GM18909 (cell line): ENCODE data around the gene SYNPO2.

ENCODE experiments used
- ATAC-seq: cut with Tn5 transposase; IDR thresholded peaks from one replicate; pipeline ENCODE4 v1.9.1; 2021; ENCODE audit warnings: mild to moderate bottlenecking; ENCODE audit not compliant: unreplicated experiment, poor library complexity

Gene SYNPO2

DNA sequence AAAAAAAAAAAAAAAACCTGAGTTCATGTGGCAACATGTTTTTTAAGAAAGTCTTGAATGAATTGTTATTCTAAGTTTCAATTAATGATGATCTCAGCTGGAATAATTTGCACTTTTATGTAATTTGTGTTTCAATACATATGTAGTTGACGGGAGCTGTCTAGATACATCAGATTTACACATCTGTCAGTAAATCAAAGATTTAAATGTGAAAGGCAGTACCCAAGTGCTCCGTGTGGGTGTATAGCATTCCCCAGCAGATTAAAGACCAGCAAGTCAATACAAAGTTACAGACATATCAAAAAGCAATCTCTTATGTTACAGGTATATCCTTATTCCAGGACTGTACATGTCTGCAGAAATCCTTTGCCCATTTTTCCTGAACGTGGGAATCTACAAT, 35.2 kb downstream of the SYNPO2 start:
- ATAC-seq, result no peak

DNA sequence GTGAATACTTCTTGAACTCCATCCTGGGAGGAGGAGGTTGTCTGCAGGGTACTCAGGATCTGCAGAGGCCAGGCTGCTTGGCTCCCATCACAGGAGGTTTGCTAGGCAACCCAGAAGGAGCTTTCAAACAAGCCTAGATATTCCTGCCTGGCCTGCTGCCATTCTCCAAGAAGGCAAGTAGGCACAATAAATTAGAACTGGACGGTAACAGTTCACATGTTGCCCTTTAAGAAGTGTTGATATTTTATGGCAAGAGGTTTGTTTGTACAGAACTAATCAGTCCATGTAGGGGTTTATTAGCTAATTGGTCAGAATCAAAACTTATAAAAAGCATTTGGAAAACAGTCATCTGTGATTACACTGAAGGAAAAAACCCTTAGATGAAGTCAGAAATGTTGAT, 39.3 kb downstream of the SYNPO2 start:
- ATAC-seq, result no peak

DNA sequence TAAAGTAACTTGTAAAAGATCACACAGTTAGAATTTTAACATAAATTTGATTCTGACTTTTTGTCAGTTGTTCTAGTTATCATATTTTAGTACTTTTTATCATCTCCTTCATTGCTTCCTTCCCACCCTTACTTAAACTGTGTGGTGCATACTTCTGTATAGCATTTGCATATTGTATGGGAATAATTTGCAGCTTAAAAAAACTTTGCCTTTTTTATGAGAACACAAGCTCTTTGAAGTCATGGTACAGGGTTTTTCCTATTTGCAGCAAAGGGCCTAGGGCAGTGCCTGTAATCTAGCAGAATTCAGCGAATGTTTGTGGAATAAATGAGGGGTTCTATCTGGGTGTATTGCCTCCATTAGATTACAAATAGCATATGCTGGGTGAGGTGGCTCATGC, 41.6 kb downstream of the SYNPO2 start:
- ATAC-seq, result no peak

DNA sequence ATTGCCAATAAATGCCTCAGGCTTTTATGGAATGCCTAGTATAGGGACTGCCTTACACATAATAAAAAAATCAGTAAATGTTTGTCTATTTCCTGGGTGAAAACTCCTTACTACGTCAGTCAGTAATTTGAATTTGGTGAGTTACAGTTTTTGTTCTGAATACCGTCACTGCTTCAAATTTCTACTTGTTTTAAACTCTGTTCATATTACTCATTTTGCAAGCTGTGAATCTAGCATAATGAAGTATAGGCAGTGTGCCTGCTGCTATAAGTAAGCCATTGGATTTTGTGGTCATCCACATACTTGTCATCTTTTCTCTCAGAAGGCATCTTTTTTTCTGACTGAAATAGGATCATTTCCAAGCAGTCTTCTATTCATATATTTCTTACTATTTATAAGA, 43.1 kb downstream of the SYNPO2 start:
- no peak for ATAC-seq

DNA sequence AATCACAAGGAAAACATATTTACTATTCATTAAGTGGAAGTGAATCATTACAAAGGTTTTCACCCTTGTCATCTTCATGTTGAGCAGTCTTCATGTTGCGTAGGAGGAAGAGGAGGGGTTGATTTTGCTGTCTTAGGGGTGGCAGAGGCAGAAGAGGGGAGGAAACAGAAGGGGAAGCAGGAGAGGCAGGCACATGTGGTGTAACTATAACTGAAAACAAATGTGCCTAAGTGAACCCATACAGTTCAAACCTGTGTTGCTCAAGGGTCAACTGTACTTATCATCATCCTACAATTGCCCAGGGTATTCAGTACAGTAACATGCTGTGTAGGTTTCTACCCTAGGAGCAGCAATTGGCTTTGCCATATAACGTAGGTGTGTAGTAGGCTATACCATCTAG, 47.2 kb downstream of the SYNPO2 start:
- ATAC-seq, result no peak

DNA sequence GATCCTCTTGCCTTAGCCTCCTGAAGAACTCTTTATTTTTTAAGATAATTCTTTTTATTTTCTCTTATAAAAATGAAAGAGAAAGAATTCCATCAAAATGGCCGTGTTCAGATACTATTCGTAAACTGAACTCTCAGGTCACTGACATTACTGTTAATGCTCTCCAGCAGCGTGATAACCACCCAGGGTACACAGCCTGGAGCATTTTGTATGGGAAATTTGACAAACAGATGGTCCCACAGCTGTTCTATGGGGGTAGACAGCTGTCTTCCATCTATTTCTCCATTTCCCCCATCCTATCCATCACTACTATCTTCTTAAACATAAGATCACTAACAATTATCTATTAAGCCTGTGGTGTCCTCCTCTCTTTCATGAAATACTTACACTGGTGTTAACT, 47.8 kb downstream of the SYNPO2 start:
- ATAC-seq, result no peak

DNA sequence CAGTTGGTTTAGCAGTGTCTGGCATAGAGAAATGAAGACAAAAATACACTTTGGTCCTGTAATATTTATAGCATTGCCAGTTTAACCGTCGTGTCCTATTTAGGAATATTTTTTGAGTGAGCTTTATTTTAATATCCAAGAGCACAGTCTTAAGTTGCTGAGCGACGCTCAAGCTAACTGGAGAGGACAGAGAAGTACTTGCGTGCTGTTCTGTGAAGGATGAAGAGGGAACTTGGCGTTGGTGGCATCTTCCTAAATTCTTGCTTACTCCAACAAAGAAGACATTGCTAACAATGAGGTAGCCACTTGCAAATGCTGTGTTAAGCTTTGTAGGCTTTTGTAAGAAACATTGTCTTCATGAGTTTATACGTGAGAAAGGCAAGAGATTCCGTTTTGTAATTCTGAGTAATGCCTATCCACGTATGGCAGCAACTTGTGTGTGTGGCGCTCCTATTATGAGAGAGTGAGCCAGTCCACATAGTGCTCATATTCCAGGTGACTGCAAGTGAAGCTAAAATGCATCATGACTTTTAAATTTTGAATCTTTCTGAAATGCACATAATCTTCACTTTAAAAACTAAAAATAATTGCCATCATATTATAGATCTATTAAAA, 50.6 kb downstream of the SYNPO2 start:
- ATAC-seq, result no peak

DNA sequence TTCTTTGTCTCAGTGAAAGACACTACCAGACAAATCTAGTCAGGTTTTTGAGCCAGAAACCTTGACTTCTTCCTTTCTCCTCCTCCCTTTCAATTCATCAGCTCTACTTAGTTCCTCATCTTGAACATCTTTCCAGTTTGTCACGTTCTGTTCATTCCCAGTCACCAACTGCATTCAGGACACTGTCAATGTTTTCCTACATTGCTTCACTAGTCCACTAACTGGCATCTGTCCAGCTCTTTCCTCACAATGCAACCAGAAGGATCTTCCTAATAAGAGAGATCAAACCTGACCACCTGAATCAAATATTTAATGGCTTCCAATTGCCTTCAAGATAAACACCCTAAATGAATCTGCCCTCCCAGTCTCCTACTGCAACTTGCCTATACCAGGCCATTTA, 52.5 kb downstream of the SYNPO2 start:
- ATAC-seq, result no peak

DNA sequence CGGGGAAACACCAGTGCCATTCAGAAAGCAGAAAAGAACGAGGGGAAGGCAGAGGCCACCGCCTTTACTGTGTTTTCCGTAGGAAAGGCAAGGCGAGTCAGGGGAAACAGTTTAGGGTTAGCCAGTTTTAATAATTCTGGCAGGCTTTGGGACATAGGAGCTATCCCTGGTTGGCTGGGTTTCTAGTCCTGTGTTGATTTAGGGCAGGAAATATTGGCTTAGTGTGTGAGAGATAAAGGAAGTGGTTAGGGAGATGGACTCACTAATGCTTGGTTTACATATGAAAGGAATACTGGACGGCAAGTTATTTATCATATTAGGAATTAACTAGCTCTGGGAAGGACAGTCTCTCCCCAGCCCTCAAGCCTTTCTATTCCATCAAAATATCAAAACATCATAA, 53.1 kb downstream of the SYNPO2 start:
- ATAC-seq, result no peak

DNA sequence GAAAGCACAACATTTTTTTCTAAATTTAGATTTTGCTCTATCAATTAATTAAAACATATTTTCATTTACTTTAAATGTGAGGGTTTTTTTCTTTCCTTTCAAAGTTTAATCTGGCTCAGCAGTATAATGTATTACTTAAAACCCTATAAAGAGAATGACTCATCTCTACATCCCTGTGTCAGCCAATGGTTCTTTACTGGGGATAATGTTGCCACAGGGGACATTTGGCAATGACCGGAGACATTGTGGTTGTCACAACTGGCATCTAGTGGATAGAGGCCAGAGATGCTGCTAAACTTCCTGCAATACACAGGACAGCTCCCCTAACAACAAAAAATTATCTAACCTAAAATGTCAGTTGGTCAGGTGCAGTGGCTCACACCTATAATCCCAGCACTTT, 53.8 kb downstream of the SYNPO2 start:
- no peak for ATAC-seq

DNA sequence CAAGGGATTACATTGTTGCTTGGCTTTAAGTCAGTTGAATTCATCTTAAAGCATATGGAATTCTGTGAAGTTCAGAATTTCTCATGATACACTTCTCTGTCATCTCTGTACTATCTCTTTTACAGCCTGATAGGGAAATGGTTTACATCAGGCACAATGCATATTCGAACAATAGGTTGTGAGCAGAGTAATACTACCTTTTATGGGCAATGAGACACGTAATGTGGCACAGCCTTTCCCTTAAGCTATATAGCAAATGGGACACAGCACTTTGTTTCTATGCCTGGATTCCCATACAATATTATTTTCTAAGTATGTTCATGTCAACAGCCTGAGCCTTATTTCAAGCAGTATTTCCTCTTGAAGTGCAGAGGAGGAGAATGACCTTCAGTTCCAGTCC, 58.4 kb downstream of the SYNPO2 start:
- no peak for ATAC-seq

DNA sequence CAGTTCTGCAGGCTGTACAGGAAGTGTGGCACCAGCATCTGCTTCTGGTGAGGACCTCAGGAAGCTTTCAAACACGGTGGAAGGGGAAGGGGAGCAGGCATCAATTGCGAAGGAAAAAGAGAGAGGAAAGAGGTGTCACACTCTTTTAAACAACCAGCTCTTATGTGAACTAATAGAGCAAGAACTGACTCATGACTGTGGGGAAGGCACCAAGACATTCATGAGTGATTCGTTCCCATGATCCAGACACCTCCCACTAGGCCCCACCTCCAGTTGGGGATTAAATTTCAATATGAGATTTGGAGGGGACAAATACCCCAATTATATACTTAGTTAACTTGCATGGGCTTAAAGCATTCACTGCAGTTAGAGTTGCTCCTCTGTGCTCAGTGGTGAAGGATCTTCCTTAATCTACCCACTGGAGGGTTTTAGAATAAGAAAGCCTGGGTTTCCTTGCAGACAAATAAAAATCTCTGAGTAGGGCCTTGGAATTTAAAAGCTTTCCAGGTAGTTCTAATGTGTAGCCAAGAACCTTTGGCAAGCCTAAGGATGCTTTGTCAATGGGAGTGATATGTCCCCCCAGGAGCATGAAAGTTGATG, 60.0 kb downstream of the SYNPO2 start:
- ATAC-seq, result no peak

DNA sequence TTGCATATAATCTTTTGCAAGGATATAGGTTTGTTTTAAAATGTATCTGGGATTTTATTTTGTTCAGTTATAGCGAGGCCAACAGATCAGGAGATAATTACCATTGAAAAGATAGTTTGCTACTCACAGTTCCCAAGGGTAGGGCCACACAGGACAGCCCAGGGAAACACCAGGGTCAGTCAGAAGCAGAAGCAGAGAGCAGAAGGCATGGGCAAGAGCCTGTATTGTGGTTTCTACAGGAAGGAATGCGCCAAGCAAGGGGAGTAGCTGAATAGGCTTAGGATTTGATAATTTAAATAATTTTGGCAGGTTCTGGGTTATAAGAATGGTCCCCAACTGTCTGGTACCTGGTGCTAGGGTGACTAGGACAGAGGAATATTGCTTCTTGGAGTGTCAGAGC, 61.6 kb downstream of the SYNPO2 start:
- ATAC-seq, result no peak

DNA sequence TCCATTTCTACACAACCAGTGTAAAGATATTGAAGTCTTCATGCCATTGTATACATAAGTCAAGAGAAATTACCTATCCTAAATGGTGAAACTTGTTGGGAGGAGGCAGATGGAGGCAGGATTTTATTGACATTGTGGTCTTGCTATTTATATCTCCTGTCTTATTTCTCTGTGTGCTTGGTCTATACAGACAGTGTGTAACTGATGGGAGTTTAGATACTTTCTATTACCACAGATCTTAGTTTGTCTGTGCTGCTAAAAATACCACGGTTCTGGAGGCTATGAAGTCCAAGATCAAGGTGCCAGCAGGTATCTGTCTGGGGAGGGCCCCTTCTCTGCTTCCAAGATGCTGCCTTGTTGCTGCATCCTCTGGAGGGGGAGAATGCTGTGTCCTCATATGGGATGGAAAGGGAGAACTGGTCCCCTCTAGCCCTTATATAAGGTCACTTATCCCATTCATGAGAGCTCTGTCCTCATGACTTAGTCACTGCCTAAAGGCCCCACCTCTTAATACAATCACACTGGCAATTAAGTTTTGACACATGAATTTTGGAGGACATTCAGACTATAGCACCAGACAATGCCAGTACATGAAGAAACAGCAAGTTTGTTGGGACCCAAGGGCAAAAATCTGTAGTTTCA, 62.4 kb downstream of the SYNPO2 start:
- no peak for ATAC-seq

DNA sequence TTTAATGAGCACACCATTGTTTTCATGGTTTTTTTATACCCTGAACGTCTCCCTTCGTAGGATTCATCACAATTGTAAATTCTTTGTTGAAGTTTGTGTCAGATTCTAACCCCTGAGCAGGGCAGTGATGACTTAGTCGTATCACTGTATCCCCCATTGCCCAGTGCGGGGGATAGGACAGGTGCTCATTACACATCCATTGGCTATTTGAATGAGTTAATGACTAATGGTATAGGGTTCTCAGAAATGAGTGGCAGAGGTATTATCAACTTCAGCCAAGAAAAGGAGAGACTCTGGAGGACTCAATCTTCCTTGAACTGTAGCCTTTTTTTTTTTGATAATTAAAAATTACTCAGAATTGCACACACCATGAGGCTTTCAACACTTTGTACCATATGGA, 64.6 kb downstream of the SYNPO2 start:
- ATAC-seq, result no peak

DNA sequence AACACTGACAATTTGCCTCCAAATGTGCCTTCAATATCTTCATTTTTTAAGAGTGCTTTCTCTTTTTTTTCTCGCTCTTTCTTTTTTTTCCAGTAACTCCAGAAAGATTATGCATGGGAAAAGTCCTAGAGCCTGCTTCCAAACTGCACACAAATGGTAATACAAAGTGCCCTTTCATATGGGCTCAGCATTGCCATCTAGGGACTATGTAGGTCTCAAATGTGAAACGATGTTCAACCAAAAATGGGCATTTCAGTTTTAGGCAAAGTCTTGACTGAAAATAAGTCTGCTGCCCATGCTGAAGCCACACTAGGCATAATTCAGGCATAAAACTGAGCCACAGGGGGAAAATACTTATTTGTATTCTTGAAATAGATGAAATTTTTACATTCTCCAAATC, 65.6 kb downstream of the SYNPO2 start:
- ATAC-seq, result no peak

DNA sequence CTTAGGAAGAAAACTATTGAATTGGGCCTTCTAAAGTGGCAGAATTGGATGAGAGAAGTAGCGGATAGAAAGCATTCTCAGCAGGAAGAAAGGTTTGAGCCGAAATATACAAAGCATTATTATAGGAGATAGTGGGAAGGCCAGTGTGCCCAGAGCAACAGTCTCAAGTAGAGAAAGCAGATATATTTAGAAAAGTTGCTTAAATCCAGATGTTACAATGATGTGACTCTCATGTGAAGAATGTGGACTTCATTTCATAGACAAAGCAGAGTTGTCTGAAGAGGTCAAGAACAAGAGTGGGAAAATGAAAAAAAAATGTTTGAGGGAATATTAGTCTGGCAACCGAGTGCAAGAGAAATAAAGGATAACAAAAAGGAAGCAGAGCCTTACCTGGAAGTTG, 66.9 kb downstream of the SYNPO2 start:
- no peak for ATAC-seq

DNA sequence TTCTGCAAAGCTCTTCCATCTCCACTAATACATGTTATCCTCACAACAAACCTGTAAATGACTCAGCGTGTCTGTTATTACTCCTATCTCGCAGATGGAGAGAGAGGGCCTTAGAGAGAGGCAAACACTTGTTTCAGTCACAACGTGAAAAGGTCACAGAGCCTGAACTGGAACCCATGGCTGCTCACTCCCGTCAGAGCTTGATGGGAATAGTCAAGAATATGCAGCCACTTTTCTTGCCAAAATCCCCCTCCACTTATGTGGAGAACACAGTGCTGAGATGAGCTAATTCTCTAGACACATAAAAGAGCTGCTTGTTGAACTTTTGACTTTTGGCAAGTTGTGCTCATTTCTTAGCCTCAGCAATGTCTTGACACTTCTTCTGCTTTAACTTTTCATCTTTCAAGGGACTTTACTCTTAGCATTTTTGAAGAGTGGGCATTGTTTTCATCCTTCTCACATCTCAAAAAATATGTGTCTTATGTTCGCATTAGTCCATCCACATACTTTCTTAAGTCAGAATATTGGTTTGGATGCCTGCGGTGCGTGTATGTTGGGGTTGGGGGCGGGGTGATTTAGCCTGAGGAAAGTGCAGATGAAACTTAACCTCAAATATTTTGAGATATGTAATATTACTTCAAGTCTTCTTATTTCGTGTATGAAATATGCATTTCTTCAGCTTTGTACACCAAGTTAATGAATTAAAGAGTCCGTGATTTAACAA, 69.2 kb downstream of the SYNPO2 start:
- no peak for ATAC-seq

DNA sequence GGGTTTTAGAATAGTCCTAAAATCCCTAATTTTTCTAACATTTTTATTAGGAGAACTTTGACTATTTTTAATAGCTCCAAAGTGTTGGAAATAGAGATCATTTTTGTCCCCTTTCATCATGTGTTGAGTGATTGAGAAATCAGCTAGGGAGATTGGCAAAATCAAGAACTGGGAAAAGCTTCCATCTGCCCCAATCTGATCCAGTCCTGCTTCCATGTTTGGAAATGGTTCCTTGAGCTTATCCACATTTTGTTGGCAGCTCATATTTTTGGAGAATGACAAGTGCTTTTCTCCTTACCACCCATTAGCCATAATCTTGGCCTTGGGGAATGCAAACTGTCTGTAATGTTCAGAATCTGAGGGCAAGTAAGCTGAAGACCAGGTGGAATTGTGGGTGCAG, 73.9 kb downstream of the SYNPO2 start:
- ATAC-seq, result no peak

DNA sequence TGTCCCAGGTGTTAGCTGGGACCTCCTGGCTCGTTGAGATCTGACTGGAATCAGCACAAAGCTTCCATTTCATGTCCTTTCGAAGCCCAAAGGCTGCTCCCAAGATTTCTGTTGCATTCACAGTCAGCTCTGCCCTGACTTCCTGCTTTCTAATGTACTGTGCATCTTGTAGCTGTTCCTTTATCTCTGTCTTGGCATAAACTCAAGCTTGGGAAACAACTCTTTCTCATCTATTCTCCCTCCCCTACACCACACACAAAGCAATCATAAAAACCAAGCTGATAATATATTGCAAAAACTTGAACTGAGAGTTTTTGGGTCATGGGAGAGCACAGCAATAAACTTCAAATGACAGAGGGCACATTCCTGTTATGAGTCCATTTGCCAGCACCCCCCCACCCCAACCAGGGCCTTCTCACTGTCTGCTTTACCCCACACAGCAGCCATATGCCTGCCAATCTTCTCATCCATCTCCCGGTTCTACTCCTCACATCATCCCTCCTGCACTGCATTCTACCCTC, 76.3 kb downstream of the SYNPO2 start:
- ATAC-seq, result no peak

DNA sequence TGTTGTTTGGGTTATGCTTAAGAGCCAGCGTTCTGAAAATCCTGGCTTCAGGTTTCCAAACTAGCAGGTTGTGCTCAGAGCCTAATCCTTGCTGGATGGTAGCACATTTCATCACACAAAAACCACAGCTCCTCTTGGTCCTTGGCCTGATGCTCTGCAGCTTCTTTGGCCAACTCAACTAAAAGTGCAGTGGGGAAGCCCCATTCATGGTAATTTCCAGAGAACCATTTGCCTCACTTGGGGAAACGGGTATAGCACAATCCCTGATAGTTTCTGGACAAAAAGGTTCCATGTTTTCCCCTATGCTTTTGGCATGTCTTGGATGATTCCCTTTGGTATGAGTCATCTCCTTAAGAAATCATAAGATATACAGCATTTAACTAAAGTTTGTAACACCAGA, 78.7 kb downstream of the SYNPO2 start:
- no peak for ATAC-seq
